Fibroblast of lung (primary cell): Measurements from ENCODE around the gene DNAJB12. TPM values are rescaled to one million over a fixed set of nuclear protein-coding genes. Genes with fewer than 3 reads are reported as not detected.

Experiments
- DNase-seq, 2 donors: peaks; one replicate each; pipeline versions ENCODE4 v3.0.0 to v3.0.0-alpha.2; 2010; ENCODE audit warnings: low read depth in 2 of 2
- H2AFZ ChIP-seq: 2 replicates; pipeline ENCODE4 v1.5.1; 2012; ENCODE audit warnings: low read length, control low read depth, inconsistent platforms
- H3K27ac ChIP-seq: 2 replicates; pipeline ENCODE4 v1.5.1; 2011; ENCODE audit warnings: low read length, control low read depth; ENCODE audit not compliant: insufficient read depth
- H3K27me3 ChIP-seq: 2 replicates; pipeline ENCODE4 v1.5.1; 2011; ENCODE audit warnings: mild to moderate bottlenecking, low read length; ENCODE audit not compliant: control insufficient read depth, insufficient read depth
- H3K36me3 ChIP-seq: 2 replicates; pipeline ENCODE4 v1.5.1; 2011; ENCODE audit warnings: low read length; ENCODE audit not compliant: control insufficient read depth, insufficient read depth
- H3K4me1 ChIP-seq: 2 replicates; pipeline ENCODE4 v1.5.1; 2011; ENCODE audit warnings: low read length; ENCODE audit not compliant: control insufficient read depth, insufficient read depth; ENCODE audit errors: extremely low read depth
- H3K4me2 ChIP-seq: 2 replicates; pipeline ENCODE4 v1.5.1; 2011; ENCODE audit warnings: low read length, control low read depth; ENCODE audit not compliant: insufficient read depth; ENCODE audit errors: extremely low read depth
- H3K4me3 ChIP-seq, 4 experiments: fragments of 200-600 bp in 1 of 4; sonication (generic) in 1 of 4; replicated peaks in 1 of 4; 2 replicates each; pipeline ENCODE4 v1.5.1; 2011 to 2016; ENCODE audit warnings: low read length in 4 of 4, low read depth in 3 of 4, mild to moderate bottlenecking in 3 of 4, control low read depth in 2 of 4, inconsistent platforms in 1 of 4, mixed read lengths in 1 of 4; ENCODE audit not compliant: insufficient read depth in 1 of 4; ENCODE audit errors: control extremely low read depth in 1 of 4
- H3K79me2 ChIP-seq: 2 replicates; pipeline ENCODE4 v1.5.1; 2012; ENCODE audit warnings: mild to moderate bottlenecking, low read length, inconsistent platforms; ENCODE audit not compliant: control insufficient read depth, insufficient read depth
- H3K9ac ChIP-seq: 2 replicates; pipeline ENCODE4 v1.5.1; 2011; ENCODE audit warnings: mild to moderate bottlenecking, low read length, control low read depth; ENCODE audit not compliant: insufficient read depth
- H3K9me3 ChIP-seq: 2 replicates; pipeline ENCODE4 v1.5.1; 2012; ENCODE audit warnings: low read depth, low read length; ENCODE audit not compliant: control insufficient read depth, insufficient read depth
- H4K20me1 ChIP-seq: 2 replicates; pipeline ENCODE4 v1.5.1; 2011; ENCODE audit warnings: low read length; ENCODE audit not compliant: control insufficient read depth, insufficient read depth; ENCODE audit errors: extremely low read depth
- CTCF ChIP-seq, 2 donors: IDR thresholded peaks in 1 of 2; conservative IDR thresholded peaks in 1 of 2; 1 replicate in 1 of 2; 2 replicates in 1 of 2; pipeline ENCODE4 v1.5.1; 2011 to 2012; ENCODE audit warnings: low read length in 2 of 2, control low read depth in 1 of 2, inconsistent platforms in 1 of 2, low read depth in 1 of 2, mild to moderate bottlenecking in 1 of 2
- EZH2 ChIP-seq: IDR thresholded peaks from 2 replicates; pipeline ENCODE4 v1.5.1; 2012; ENCODE audit warnings: low read length, control low read depth, mild to moderate bottlenecking; ENCODE audit errors: missing control alignments
- polyA plus RNA-seq, 2 donors: library from polyadenylated mRNA; depleted of rRNA in 1 of 2; stranded (reverse) in 1 of 2; unstranded in 1 of 2; fragments of >200 nt; gene quantifications; 2 replicates each; pipeline ENCODE4 v1.2.1, GENCODE V29; 2011 to 2012; ENCODE audit warnings: missing spikeins in 1 of 2
- total RNA-seq: library from RNA; depleted of rRNA; stranded (reverse); fragments of >200 nt; gene quantifications from 2 replicates; pipeline ENCODE4 v1.2.1, GENCODE V29; 2014

Gene DNAJB12
- total and polyA plus RNA-seq, 2 donors (not counting 1 experiment from before 2014, with no cell fraction given): 17.2 to 26.3 TPM

- H3K27me3 ChIP-seq: no peaks in the 10 kb centered on the region
- no peaks in the 10 kb centered on the region for H4K20me1 ChIP-seq
- no peaks in the 10 kb centered on the region for H3K36me3 ChIP-seq
- H3K4me1 ChIP-seq: peaks cover 11% of the 10 kb centered on the region
- no peak overlapping the region for H3K9ac ChIP-seq
- H2AFZ ChIP-seq: no peak overlapping the region
- TF ChIP-seq CTCF (conservative IDR thresholded peaks at IDR 0.05 in 1 of 2, IDR thresholded peaks at IDR 0.05 in 1 of 2; ENCODE audit: low read depth in 1 of 2, low read length in 2 of 2): no peak
- TF ChIP-seq EZH2: no peak
- H3K79me2 ChIP-seq: no peaks in the 10 kb centered on the region
- H3K27ac ChIP-seq: peak overlapping the region; percentile 96
- DNase-seq: no peak
- H3K4me3 ChIP-seq: no peak overlapping the region
- H3K4me2 ChIP-seq: no peak overlapping the region
- H3K9me3 ChIP-seq: no peaks in the 10 kb centered on the region
Measured at GRCh38 chr10:72295330-72295910, 59.3 kb downstream of the DNAJB12 start.

GRCh38 chr10:72292223-72292691 is 62.5 kb downstream of the DNAJB12 start:
- H3K79me2 ChIP-seq: no peaks in the 10 kb centered on the region
- DNase-seq: peak in 1 of 2 donors; percentile 45
- no peak overlapping the region for H3K4me3 ChIP-seq
- no peak overlapping the region for H2AFZ ChIP-seq
- H3K9ac ChIP-seq: no peak overlapping the region
- peaks cover 3% of the 10 kb centered on the region for H3K4me1 ChIP-seq
- no peaks in the 10 kb centered on the region for H4K20me1 ChIP-seq
- H3K9me3 ChIP-seq: no peaks in the 10 kb centered on the region
- H3K27ac ChIP-seq: no peak overlapping the region
- no peak for TF ChIP-seq EZH2
- TF ChIP-seq CTCF (conservative IDR thresholded peaks at IDR 0.05 in 1 of 2, IDR thresholded peaks at IDR 0.05 in 1 of 2; ENCODE audit: low read depth in 1 of 2, low read length in 2 of 2): no peak
- H3K36me3 ChIP-seq: no peaks in the 10 kb centered on the region
- H3K4me2 ChIP-seq: no peak overlapping the region
- no peaks in the 10 kb centered on the region for H3K27me3 ChIP-seq

DNA sequence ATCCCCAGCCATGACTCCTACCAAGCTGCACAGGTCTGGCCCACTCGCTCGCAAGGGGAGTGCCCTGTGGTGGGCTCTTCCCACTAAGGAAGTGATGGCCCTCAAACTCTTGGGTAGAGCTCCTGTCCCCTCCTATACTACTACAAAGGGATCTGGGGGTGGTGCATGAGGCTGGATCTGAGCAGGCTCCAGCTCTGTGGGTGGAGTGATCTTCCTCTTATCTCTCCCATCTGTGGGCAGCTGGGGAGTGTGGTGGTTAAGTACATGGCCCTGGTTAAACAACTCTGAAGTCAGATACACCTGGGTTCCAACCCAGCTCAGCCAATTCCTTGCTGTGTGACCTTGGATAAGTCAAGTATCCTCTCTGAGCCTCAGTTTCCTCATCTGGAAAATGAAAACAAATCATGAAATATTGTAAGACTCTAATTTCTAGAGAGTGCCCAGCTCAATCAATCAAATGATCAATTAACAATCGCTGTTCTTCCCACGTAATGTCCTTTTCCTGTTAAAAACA is 63.6 kb downstream of the DNAJB12 start:
- Histone ChIP-seq H3K9me3 (no peaks in the 10 kb centered on the region), H3K79me2 (no peaks in the 10 kb centered on the region), H3K27me3 (no peaks in the 10 kb centered on the region), H3K4me1 (peaks cover 3% of the 10 kb centered on the region), H2AFZ (no peak overlapping the region), H3K36me3 (no peaks in the 10 kb centered on the region), H4K20me1 (no peaks in the 10 kb centered on the region), H3K27ac (no peak overlapping the region), H3K9ac (no peak overlapping the region), H3K4me3 (no peak overlapping the region), H3K4me2 (no peak overlapping the region)
- no peak for TF ChIP-seq EZH2
- TF ChIP-seq CTCF (conservative IDR thresholded peaks at IDR 0.05 in 1 of 2, IDR thresholded peaks at IDR 0.05 in 1 of 2; ENCODE audit: low read depth in 1 of 2, low read length in 2 of 2): no peak
- DNase-seq: no peak
